ENCODE results near the gene ARHGAP22. TPM values are rescaled to one million over a fixed set of nuclear protein-coding genes. Genes with fewer than 3 reads are reported as not detected.

Gene ARHGAP22
- 8.6 TPM for total RNA-seq (2013)
- polyA plus RNA-seq (1 to 10 TPM; 1.5 to 7.8 (median 1.9) TPM), polyA minus RNA-seq (9.0 and 11.1 TPM in 2 replicates), total RNA-seq (2.5 to 33.5 (median 10.8) reads per million in 11 experiments)

GRCh38 chr10:48604991-48605508 lies at the start of gene ARHGAP22:
TSS of gene ARHGAP22 (minus strand) at chr10:48605073. CDS start at chr10:48604796, 277 bp downstream.
- TF ChIP-seq CTCF (IDR thresholded peaks at IDR 0.05): no peak
- Histone ChIP-seq H3K27me3 (ENCODE audit: control insufficient read depth in 2 of 2, insufficient read depth in 2 of 2, low read length in 2 of 2) (peaks cover 0 to 3% of the 10 kb centered on the region in 2 donors), H4K20me1 (ENCODE audit: insufficient read depth, low read length) (no peaks in the 10 kb centered on the region), H3K4me1 (ENCODE audit: control insufficient read depth in 1 of 2, insufficient read depth in 2 of 2, low read length in 2 of 2) (peaks cover 52 to 53% of the 10 kb centered on the region in 2 donors), H3K9me3 (replicated peaks in 1 of 2; ENCODE audit: control insufficient read depth in 1 of 2, insufficient read depth in 1 of 2, low read length in 2 of 2) (no peaks in the 10 kb centered on the region), H3K36me3 (replicated peaks in 1 of 2; ENCODE audit: control insufficient read depth in 1 of 2, insufficient read depth in 2 of 2, low read length in 2 of 2) (no peaks in the 10 kb centered on the region), H3K79me2 (ENCODE audit: insufficient read depth, low read length) (no peaks in the 10 kb centered on the region), H3K9ac (ENCODE audit: insufficient read depth, low read length, poor library complexity, severe bottlenecking) (peak within 1 kb of the TSS; percentile 62), H3K4me3 (replicated peaks in 1 of 3; ENCODE audit: low read depth in 2 of 3, low read length in 3 of 3) (peak within 1 kb of the TSS; percentile 27 to 70 (median 45)), H3K27ac (ENCODE audit: low read depth in 1 of 2, low read length in 2 of 2) (peak within 1 kb of the TSS in 1 of 2 donors; percentile 95), H2AFZ (ENCODE audit: insufficient read depth, low read depth, low read length, poor library complexity, severe bottlenecking) (peak within 1 kb of the TSS; percentile 76), H3K4me2 (replicated peaks; ENCODE audit: extremely low read depth, low read length, poor library complexity, severe bottlenecking) (peak within 1 kb of the TSS; percentile 83)
- under 1% methylated on average over 15 of the region's 30 CpGs for WGBS (ENCODE audit: insufficient coverage)
- peak; percentile 38 to 66 (median 58) for DNase-seq
- peaks cover 0 to 3% of the 10 kb centered on the region in 2 donors for H3K36me3 Mint-ChIP-seq
- H3K4me3 Mint-ChIP-seq: peak within 1 kb of the TSS; percentile 77 to 88
- intact Hi-C loops (cut with micrococcal nuclease): loop anchor here (5.0 to 10.0 kb wide), 3 partner anchors 50 to 53 kb away; no protein-coding TSS in a partner anchor
- peaks cover 0 to 3% (median 0%) of the 10 kb centered on the region in 7 donors for H3K9me3 Mint-ChIP-seq
- H3K4me1 Mint-ChIP-seq: peaks cover 45% of the 10 kb centered on the region
- H3K27ac Mint-ChIP-seq: peak within 1 kb of the TSS; percentile 60 to 96 (median 84)
- peaks cover 7 to 15% (median 9%) of the 10 kb centered on the region in 3 donors for H3K27me3 Mint-ChIP-seq (ENCODE audit: low read depth in 3 of 3)

- Histone ChIP-seq H3K9ac (ENCODE audit: insufficient read depth, low read length, poor library complexity, severe bottlenecking) (no peak overlapping the region), H3K79me2 (ENCODE audit: insufficient read depth, low read length) (no peaks in the 10 kb centered on the region), H4K20me1 (ENCODE audit: insufficient read depth, low read length) (no peaks in the 10 kb centered on the region), H2AFZ (ENCODE audit: insufficient read depth, low read depth, low read length, poor library complexity, severe bottlenecking) (no peak overlapping the region), H3K4me3 (replicated peaks in 1 of 3; ENCODE audit: low read depth in 2 of 3, low read length in 3 of 3) (no peak overlapping the region), H3K27ac (ENCODE audit: low read depth in 1 of 2, low read length in 2 of 2) (no peak overlapping the region), H3K4me1 (ENCODE audit: control insufficient read depth in 1 of 2, insufficient read depth in 2 of 2, low read length in 2 of 2) (peaks cover 36 to 38% of the 10 kb centered on the region in 2 donors), H3K36me3 (replicated peaks in 1 of 2; ENCODE audit: control insufficient read depth in 1 of 2, insufficient read depth in 2 of 2, low read length in 2 of 2) (no peaks in the 10 kb centered on the region), H3K4me2 (replicated peaks; ENCODE audit: extremely low read depth, low read length, poor library complexity, severe bottlenecking) (no peak overlapping the region), H3K9me3 (replicated peaks in 1 of 2; ENCODE audit: control insufficient read depth in 1 of 2, insufficient read depth in 1 of 2, low read length in 2 of 2) (no peaks in the 10 kb centered on the region), H3K27me3 (ENCODE audit: control insufficient read depth in 2 of 2, insufficient read depth in 2 of 2, low read length in 2 of 2) (peaks cover 0 to 8% of the 10 kb centered on the region in 2 donors)
- no peak for TF ChIP-seq CTCF (IDR thresholded peaks at IDR 0.05)
- 100% methylated on average over 2 of the region's 4 CpGs for WGBS (ENCODE audit: insufficient coverage)
- H3K9me3 Mint-ChIP-seq: peaks cover 0 to 2% (median 0%) of the 10 kb centered on the region in 7 donors
- peak overlapping the region in 3 of 7 donors; percentile 27 to 80 (median 68) for H3K27ac Mint-ChIP-seq
- peak overlapping the region; percentile 48 to 85 for H3K4me3 Mint-ChIP-seq
- DNase-seq: peak in 1 of 3 donors; percentile 5
- H3K27me3 Mint-ChIP-seq (ENCODE audit: low read depth in 3 of 3): peaks cover 19 to 39% (median 28%) of the 10 kb centered on the region in 3 donors
- intact Hi-C loops (cut with micrococcal nuclease): loop anchor here (10.0 kb wide), 2 partner anchors 49 to 289 kb away; partner anchors contain the start of gene ARHGAP22 (in 1 of the 2)
- H3K4me1 Mint-ChIP-seq: peaks cover 30% of the 10 kb centered on the region
- no peaks in the 10 kb centered on the region for H3K36me3 Mint-ChIP-seq
These were observed 49.2 kb upstream of the ARHGAP22 start for GRCh38 chr10:48653944-48654698.

All from CD14-positive monocyte (primary cell).